BLaER1 treated with 17β-estradiol and CSF1 and Interleukin-3, amounts not matched to agents 10 nM and 100 nM (cell line): Measurements from ENCODE around the gene PRODH.

Experiments
- H3K27ac ChIP-seq, 11 experiments: shearing (Covaris generic); formaldehyde crosslinking; 2 replicates each; pipeline ENCODE4 v1.8.1; 2022
- H3K27me3 ChIP-seq, 11 experiments: shearing (Covaris generic); formaldehyde crosslinking; 2 replicates each; pipeline ENCODE4 v1.8.1; 2022
- H3K36me3 ChIP-seq, 11 experiments: shearing (Covaris generic); formaldehyde crosslinking; 2 replicates each; pipeline ENCODE4 v1.8.1; 2022
- H3K4me1 ChIP-seq, 10 experiments: shearing (Covaris generic); formaldehyde crosslinking; 2 replicates each; pipeline ENCODE4 v1.8.1; 2022
- H3K4me2 ChIP-seq, 11 experiments: shearing (Covaris generic); formaldehyde crosslinking; 2 replicates each; pipeline ENCODE4 v1.8.1; 2022
- H3K4me3 ChIP-seq, 10 experiments: shearing (Covaris generic); formaldehyde crosslinking; 2 replicates each; pipeline ENCODE4 v1.8.1; 2022
- H3K9ac ChIP-seq, 11 experiments: shearing (Covaris generic); formaldehyde crosslinking; 2 replicates each; pipeline ENCODE4 v1.8.1; 2022
- H3K9me3 ChIP-seq, 11 experiments: shearing (Covaris generic); formaldehyde crosslinking; replicated peaks in 1 of 11; 2 replicates each; pipeline ENCODE4 v1.8.1; 2022
- H4K20me1 ChIP-seq, 11 experiments: shearing (Covaris generic); formaldehyde crosslinking; 2 replicates each; pipeline ENCODE4 v1.8.1; 2022
- Cebpa-rat ChIP-seq, 11 experiments: shearing (Covaris generic); IDR thresholded peaks; 2 replicates each; pipeline ENCODE4 v1.8.1; 2022

PRODH gene

GRCh38 chr22:18935889-18936529, at the start of gene PRODH:
PRODH (minus strand) TSS chr22:18936293; CDS start chr22:18936287, 6 bp downstream.
- Histone ChIP-seq H3K4me1 (no peaks in the 10 kb centered on the region), H3K9me3 (no peaks in the 10 kb centered on the region), H3K27ac (no peak within 1 kb of the TSS), H4K20me1 (no peaks in the 10 kb centered on the region), H3K27me3 (no peaks in the 10 kb centered on the region), H3K36me3 (no peaks in the 10 kb centered on the region), H3K9ac (no peak within 1 kb of the TSS), H3K4me2 (no peak within 1 kb of the TSS), H3K4me3 (no peak within 1 kb of the TSS)
- TF ChIP-seq Cebpa-rat (IDR thresholded peaks at IDR 0.05): no peak

- Histone ChIP-seq H3K9me3 (peaks cover 10 to 14% (median 13%) of the 10 kb centered on the region in 11 experiments), H3K27ac (no peak overlapping the region), H3K4me2 (no peak overlapping the region), H4K20me1 (peaks cover 0 to 3% (median 0%) of the 10 kb centered on the region in 11 experiments; a peak in 1 of 22 replicates), H3K4me1 (no peaks in the 10 kb centered on the region), H3K36me3 (peaks cover 0 to 2% (median 0%) of the 10 kb centered on the region in 11 experiments; a peak in 1 of 22 replicates), H3K4me3 (no peak overlapping the region), H3K27me3 (no peaks in the 10 kb centered on the region), H3K9ac (no peak overlapping the region)
- TF ChIP-seq Cebpa-rat (IDR thresholded peaks at IDR 0.05): no peak
These were observed 49.7 kb upstream of the PRODH start for GRCh38 chr22:18985780-18986179.

GRCh38 chr22:18984564-18984963, 48.5 kb upstream of the PRODH start:
- no peak for TF ChIP-seq Cebpa-rat (IDR thresholded peaks at IDR 0.05)
- Histone ChIP-seq H3K9ac (no peak overlapping the region), H3K4me2 (no peak overlapping the region), H4K20me1 (no peaks in the 10 kb centered on the region), H3K4me3 (no peak overlapping the region), H3K9me3 (peaks cover 23 to 26% (median 25%) of the 10 kb centered on the region in 11 experiments), H3K36me3 (peaks cover 0 to 5% (median 0%) of the 10 kb centered on the region in 11 experiments; a peak in 2 of 22 replicates), H3K27ac (no peak overlapping the region), H3K27me3 (no peaks in the 10 kb centered on the region), H3K4me1 (no peaks in the 10 kb centered on the region)

GRCh38 chr22:18983120-18983651, 47.1 kb upstream of the PRODH start:
- peaks cover 0 to 5% (median 0%) of the 10 kb centered on the region in 11 experiments; a peak in 3 of 22 replicates for H3K36me3 ChIP-seq
- no peaks in the 10 kb centered on the region for H3K4me1 ChIP-seq
- peaks cover 32 to 40% (median 38%) of the 10 kb centered on the region in 11 experiments for H3K9me3 ChIP-seq
- no peak overlapping the region for H3K27ac ChIP-seq
- H3K4me2 ChIP-seq: no peak overlapping the region
- no peaks in the 10 kb centered on the region for H3K27me3 ChIP-seq
- no peak overlapping the region for H3K4me3 ChIP-seq
- H4K20me1 ChIP-seq: no peaks in the 10 kb centered on the region
- no peak for TF ChIP-seq Cebpa-rat (IDR thresholded peaks at IDR 0.05)
- H3K9ac ChIP-seq: no peak overlapping the region

- Histone ChIP-seq H3K4me1 (no peaks in the 10 kb centered on the region), H3K27ac (no peak overlapping the region)
These were observed 44.7 kb upstream of the PRODH start for GRCh38 chr22:18980829-18981228.

GRCh38 chr22:18979957-18980356, 43.9 kb upstream of the PRODH start:
- no peak for TF ChIP-seq Cebpa-rat (IDR thresholded peaks at IDR 0.05)
- no peaks in the 10 kb centered on the region for H3K4me1 ChIP-seq
- H3K9me3 ChIP-seq: peaks cover 35 to 49% (median 42%) of the 10 kb centered on the region in 11 experiments
- no peak overlapping the region for H3K9ac ChIP-seq
- H3K4me3 ChIP-seq: no peak overlapping the region
- H3K27me3 ChIP-seq: no peaks in the 10 kb centered on the region
- H3K27ac ChIP-seq: no peak overlapping the region
- H3K4me2 ChIP-seq: no peak overlapping the region
- H3K36me3 ChIP-seq: peaks cover 0 to 5% (median 0%) of the 10 kb centered on the region in 11 experiments; a peak in 3 of 22 replicates
- 0 out of 22 replicates have a peak, but pooled peaks cover 0 to under 1% (median 0%) of the 10 kb centered on the region in 11 experiments for H4K20me1 ChIP-seq

More at GRCh38 chr22:18980829-18981228, 44.7 kb upstream of the PRODH start:
- Histone ChIP-seq H3K36me3 (peaks cover 0 to 5% (median 0%) of the 10 kb centered on the region in 11 experiments; a peak in 3 of 22 replicates), H3K9me3 (peaks cover 35 to 49% (median 42%) of the 10 kb centered on the region in 11 experiments), H3K4me2 (no peak overlapping the region), H3K27me3 (no peaks in the 10 kb centered on the region), H3K9ac (no peak overlapping the region), H4K20me1 (no peaks in the 10 kb centered on the region), H3K4me3 (no peak overlapping the region)
- TF ChIP-seq Cebpa-rat (IDR thresholded peaks at IDR 0.05): no peak

- Histone ChIP-seq H3K27ac (no peak overlapping the region), H3K4me1 (peaks cover 0 to 11% (median 0%) of the 10 kb centered on the region in 10 experiments; a peak in 5 of 20 replicates), H3K4me3 (no peak overlapping the region), H3K9me3 (peaks cover 35 to 49% (median 42%) of the 10 kb centered on the region in 11 experiments), H3K36me3 (peaks cover 0 to 5% (median 0%) of the 10 kb centered on the region in 11 experiments; a peak in 3 of 22 replicates), H3K4me2 (no peak overlapping the region), H3K9ac (no peak overlapping the region), H4K20me1 (peaks cover 0 to 15% (median 0%) of the 10 kb centered on the region in 11 experiments; a peak in 5 of 22 replicates), H3K27me3 (no peaks in the 10 kb centered on the region)
- TF ChIP-seq Cebpa-rat (IDR thresholded peaks at IDR 0.05): no peak
These were observed 42.4 kb upstream of the PRODH start for GRCh38 chr22:18978506-18978905.

GRCh38 chr22:18977824-18978425, 41.8 kb upstream of the PRODH start:
- Histone ChIP-seq H3K36me3 (peaks cover 0 to 5% (median 0%) of the 10 kb centered on the region in 11 experiments; a peak in 3 of 22 replicates), H3K4me2 (no peak overlapping the region), H3K4me1 (peaks cover 0 to 11% (median 0%) of the 10 kb centered on the region in 10 experiments; a peak in 5 of 20 replicates), H3K9me3 (peaks cover 35 to 49% (median 42%) of the 10 kb centered on the region in 11 experiments), H3K9ac (no peak overlapping the region), H3K4me3 (no peak overlapping the region), H3K27ac (no peak overlapping the region), H3K27me3 (no peaks in the 10 kb centered on the region), H4K20me1 (peaks cover 0 to 20% (median 0%) of the 10 kb centered on the region in 11 experiments; a peak in 5 of 22 replicates)
- no peak for TF ChIP-seq Cebpa-rat (IDR thresholded peaks at IDR 0.05)

- H3K4me2 ChIP-seq: no peak overlapping the region
- H3K27ac ChIP-seq: no peak overlapping the region
- no peak for TF ChIP-seq Cebpa-rat (IDR thresholded peaks at IDR 0.05)
- H3K4me3 ChIP-seq: no peak overlapping the region
- H3K4me1 ChIP-seq: peaks cover 0 to 11% (median 0%) of the 10 kb centered on the region in 10 experiments; a peak in 5 of 20 replicates
- peaks cover 27 to 42% (median 35%) of the 10 kb centered on the region in 11 experiments for H3K9me3 ChIP-seq
- peaks cover 0 to 5% (median 0%) of the 10 kb centered on the region in 11 experiments; a peak in 3 of 22 replicates for H3K36me3 ChIP-seq
- no peak overlapping the region for H3K9ac ChIP-seq
- peaks cover under 1 to 9% (median 7%) of the 10 kb centered on the region in 11 experiments; a peak in 20 of 22 replicates for H3K27me3 ChIP-seq
- H4K20me1 ChIP-seq: peaks cover 0 to 20% (median 0%) of the 10 kb centered on the region in 11 experiments; a peak in 5 of 22 replicates
These were observed 40.2 kb upstream of the PRODH start for GRCh38 chr22:18976197-18976751.
